ENCODE results near the gene TARDBP.
"Not testable (repeated sequence)": the region's sequence is repeated elsewhere in the genome, so short reads cannot be mapped to it uniquely, and the experiment has no call there.

TARDBP gene

GRCh38 chr1:11059968-11060830, 47.7 kb downstream of the TARDBP start, which contains the start of gene SRM:
Gene SRM, minus strand, starts transcription at chr1:11060018. Its CDS starts 75 bp downstream, at chr1:11059943.
- DNase-seq (ENCODE audit: low spot score): peak; percentile 97

- peak; percentile 18 for DNase-seq (ENCODE audit: low spot score)
Observed at GRCh38 chr1:11061652-11062365, 49.4 kb downstream of the TARDBP start.

- no peak for DNase-seq (ENCODE audit: low spot score)
Observed at GRCh38 chr1:11062965-11063401, 50.5 kb downstream of the TARDBP start.

- DNase-seq (ENCODE audit: low spot score): not testable (repeated sequence)
Observed at GRCh38 chr1:11063937-11064537, 51.6 kb downstream of the TARDBP start.

GRCh38 chr1:11064942-11065341, 52.5 kb downstream of the TARDBP start:
- no peak for DNase-seq (ENCODE audit: low spot score)

- DNase-seq (ENCODE audit: low spot score): no peak
Observed at GRCh38 chr1:11065796-11066195, 53.3 kb downstream of the TARDBP start.

- DNase-seq (ENCODE audit: low spot score): no peak
Observed at GRCh38 chr1:11067716-11068599, 55.5 kb downstream of the TARDBP start.

GRCh38 chr1:11068600-11069473, 56.4 kb downstream of the TARDBP start:
- DNase-seq (ENCODE audit: low spot score): no peak

- DNase-seq (ENCODE audit: low spot score): no peak
Observed at GRCh38 chr1:11070876-11071275, 58.4 kb downstream of the TARDBP start.

- DNase-seq (ENCODE audit: low spot score): no peak
Observed at GRCh38 chr1:11071463-11072215, 59.2 kb downstream of the TARDBP start.

GRCh38 chr1:11072216-11072917, 59.9 kb downstream of the TARDBP start:
- DNase-seq (ENCODE audit: low spot score): no peak

GRCh38 chr1:11073398-11073797, 60.9 kb downstream of the TARDBP start:
- not testable (repeated sequence) for DNase-seq (ENCODE audit: low spot score)
